SHP77 (cell line): ENCODE results near the gene SUN2.

Experiments used
- DNase-seq, 2 experiments: peaks; one replicate each; lab custom pipeline; 2025; lab: John Stamatoyannopoulos, UW

SUN2 gene

DNA sequence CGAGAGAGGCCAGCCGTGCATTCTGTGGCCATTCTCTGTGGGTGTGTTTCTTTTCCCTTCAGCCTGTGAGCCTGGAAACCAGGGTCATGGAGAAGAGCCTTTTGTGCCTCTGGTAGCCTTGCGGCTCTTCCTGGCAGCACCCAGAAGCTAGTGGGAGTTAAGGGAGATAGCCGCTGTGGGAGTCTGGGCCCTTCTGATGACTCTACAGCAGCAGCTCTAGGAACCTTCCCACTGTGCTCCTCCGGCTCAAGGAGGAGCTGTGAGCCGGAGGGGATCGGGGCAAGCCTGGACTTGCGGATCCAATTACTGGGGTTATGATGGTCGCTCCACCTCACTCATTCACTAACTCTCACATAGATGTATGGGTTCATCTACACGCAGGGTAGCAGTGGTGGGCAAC is 39.5 kb downstream of the SUN2 start:
- no peak for DNase-seq

- no peak for DNase-seq
These were observed 39.9 kb downstream of the SUN2 start for GRCh38 chr22:38715852-38716251.

- DNase-seq = no peak
These were observed 40.5 kb downstream of the SUN2 start for GRCh38 chr22:38715176-38715764.

GRCh38 chr22:38713921-38714320 is 41.9 kb downstream of the SUN2 start:
- no peak for DNase-seq

- DNase-seq = no peak
These were observed 43.2 kb downstream of the SUN2 start for GRCh38 chr22:38712486-38713207.

DNA sequence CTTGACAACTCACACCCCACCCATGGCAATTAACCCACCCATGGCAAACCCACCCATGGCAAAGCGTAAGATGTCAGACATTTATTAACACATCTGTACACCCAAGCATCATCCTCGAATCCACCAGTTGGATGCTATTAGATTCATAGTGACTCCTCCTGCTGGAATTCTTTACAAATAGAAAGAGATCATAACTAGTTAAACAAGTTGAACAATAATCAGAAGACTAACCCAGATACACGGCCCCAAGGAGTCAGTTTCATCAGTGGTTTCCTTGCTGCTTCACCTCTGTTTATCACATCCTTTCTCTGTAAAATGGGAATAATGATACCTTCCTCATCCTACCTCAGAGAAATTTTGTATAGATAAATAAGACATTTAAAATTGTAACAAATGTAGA is 44.9 kb downstream of the SUN2 start:
- DNase-seq = no peak

DNA sequence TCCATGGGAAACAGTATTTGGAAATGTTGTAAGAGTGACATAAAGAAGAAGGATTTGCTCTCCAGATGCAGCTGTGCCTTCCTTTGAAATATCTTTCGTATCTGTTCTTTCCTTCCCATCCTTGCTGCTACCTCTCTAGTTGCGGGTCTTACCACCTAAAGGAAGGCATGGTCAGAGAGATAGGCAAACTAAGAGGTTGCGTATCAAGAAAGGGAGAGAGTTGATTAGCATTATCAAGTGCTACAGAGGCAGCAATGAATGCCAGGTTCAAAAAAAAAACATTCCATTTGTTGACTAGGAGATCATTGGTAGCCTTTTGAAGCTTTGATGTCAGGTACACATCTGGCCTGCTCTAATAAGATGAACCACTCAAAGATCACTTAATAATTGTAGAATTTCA is 45.4 kb downstream of the SUN2 start:
- DNase-seq = no peak

DNA sequence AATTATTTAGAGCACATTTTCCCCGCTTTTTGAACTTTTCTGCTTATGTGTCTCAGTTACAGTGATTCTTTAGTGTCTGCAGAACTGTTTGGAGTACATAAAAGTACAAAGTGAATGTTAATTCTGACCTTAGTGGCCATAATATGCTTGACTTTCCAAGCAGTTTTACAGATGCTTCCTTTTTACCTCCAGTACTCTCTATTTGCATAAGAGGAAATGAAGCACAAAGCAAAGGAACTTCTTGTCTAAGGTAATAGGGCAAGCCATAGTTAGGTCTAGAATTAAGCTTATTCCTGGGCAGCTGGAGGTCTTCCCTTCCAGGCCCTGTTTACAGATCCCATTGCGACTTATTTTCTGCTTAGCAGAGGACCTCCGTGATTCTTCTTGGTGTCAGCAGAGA is 46.5 kb downstream of the SUN2 start:
- DNase-seq = no peak

DNA sequence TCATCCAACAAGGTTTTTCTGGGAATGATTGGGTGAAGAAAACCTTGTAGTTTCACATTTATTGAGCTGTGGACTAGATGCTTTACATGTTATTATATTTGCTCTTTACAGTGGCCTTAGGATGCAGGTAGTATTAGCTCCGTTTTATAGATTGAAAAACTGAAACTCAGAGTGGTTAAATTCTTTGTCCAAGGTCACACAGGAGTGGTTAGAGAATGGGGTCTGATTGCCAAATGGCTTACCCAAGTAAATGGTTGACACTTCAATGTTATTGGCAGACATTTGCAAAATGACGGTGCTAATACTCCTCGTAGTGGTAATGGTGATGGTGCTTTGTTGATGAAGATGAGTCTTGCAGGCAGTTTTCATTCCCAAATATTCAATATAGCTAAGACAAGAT is 47.8 kb downstream of the SUN2 start:
- DNase-seq = no peak

DNA sequence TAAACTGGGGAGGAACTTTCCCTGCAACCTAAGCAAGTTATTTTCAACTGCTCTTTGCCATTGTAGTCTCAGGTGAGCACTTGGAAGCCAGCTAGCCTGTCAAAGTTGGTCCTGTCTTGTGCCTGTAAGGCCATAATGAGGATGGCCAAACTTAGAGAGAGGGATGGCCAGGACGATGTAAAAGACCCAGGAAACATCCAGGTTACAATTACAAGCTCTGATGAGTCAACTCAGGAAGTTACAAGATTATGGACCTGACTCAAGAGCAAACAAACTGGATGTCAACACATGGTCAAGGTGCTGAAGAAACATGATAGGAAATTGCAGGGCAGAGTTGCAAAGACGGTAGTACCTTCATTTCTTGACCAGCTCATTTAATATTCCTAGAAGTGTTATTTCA is 48.5 kb downstream of the SUN2 start:
- DNase-seq = no peak

DNA sequence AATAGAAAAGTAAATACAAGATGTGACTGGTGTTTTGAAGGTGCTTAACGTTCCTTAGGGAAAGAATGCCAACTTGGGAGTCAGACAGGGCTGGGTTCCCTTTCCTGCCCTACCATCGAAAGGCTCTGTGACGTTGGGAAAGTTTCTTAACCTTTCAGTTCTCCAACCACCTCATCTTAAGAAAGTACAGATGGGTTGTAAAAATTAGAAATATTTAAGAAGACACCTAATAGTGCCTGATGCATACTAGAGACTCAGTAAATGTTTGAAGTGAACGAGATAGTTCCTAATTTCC is 49.0 kb downstream of the SUN2 start:
- DNase-seq = no peak

GRCh38 chr22:38706101-38706900 is 49.5 kb downstream of the SUN2 start:
- no peak for DNase-seq

DNA sequence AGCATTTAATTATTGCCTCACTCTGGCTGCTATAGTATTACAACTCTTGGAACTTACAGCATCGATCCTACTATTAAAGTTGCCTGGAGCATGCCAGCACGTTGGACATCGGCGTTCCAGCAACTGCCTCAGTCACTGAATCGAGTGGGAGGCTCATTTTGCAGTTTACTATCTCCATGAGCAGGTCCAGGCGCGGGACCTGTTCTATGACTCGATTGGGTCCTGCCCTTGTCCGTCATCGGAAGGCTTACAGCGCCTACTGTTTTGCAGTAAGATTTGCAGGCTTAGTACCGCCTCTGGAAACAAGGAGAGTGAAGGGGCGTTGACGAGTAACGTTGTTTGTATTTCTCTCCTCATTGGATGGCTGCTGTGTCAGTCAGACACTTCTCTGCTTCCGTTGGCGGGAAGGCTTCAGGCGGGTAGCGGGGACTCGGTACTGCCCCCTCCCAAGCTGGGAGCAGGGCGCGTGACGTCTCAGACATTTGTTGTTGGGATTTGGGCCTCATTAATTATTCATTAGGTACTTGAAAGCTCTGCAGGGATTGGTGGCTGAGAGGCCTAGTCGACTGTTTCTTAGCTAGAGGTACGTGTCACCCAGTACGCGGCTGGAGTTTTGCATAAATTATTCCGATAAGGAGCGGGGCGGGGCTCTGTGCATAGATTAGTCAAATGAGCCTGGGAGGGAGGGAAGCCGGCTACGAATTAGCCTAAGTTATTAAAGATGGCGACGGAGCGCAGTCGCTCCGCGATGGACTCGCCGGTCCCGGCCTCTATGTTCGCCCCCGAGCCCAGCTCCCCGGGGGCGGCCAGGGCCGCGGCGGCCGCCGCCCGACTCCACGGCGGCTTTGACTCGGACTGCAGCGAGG is 50.3 kb downstream of the SUN2 start, which contains the start of gene GTPBP1:
TSS of gene GTPBP1 (plus strand) at position 710 of the 866 bp plus-strand sequence. CDS start at position 722, 12 bp downstream.
- DNase-seq = peak; percentile 100

DNA sequence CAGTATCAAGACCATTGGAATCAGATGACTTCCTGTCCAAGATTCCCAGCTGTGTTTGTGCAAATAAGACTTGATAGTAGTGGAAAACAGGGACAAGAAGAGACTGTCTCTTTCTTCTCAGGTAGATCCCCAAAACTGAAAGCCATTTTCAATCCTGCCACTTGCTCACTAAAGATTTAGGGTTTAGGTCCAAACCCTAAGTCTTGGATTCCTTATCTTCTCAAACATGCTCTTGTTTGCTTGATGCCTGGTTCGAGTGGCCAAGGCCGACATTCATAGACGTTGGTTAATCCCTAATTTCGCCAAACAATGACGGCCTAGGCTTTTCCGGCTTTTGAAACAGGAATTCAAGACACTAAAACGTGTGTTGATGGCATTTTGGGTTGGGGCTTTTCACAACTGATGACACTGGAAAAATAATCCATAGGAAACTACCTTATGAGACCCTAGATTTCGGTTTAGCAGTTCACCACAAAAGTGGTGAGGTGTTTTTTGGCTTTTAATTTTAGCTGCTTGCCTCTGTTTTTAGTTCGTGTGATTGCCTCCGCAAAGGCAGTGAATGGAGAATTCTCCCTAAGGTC is 51.1 kb downstream of the SUN2 start:
- peak in 1 of 2 experiments; percentile 11 for DNase-seq

DNA sequence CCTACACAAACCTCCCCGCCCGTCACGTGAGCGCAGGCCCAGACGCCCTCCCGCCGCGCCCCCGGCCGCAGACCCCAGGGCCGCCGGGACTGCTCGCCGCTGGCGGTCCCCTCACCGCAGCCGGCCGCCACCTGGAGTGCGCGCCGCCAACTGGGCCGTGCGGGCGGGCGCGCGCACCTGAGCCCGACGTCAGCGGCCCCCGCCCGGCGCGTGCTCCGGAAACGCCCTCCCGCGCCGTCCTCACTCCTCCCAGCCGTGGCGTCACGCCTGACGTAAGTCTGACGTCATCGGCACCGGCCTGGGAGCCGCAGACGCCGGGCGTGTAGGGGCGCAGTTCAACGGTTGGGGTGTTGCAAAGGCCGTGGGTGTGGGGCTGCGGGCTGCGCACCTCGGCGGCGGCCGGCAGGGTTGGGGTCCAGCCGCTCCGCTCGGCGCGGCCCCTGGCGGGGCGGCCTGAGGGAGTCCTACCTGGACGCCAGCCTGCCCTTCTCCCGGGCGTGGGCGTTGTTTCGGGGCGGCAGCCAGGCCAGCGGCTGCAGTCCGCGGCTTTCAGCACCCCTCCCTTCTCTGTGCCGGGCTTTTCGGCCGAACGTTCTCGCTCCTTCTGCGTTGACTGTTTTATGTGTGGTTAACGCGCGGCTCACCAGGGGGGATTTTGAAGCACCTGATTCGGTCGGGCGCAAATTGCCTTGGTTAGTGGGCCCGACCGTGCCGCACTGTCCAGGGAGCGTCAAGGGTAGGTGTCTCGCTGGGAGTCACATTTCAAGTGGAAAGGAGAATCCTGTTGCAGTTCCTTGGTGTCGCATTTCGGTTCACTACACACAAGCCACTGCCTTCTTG is 54.8 kb downstream of the SUN2 start, which contains the start of gene JOSD1:
TSS of gene JOSD1 (minus strand) at position 155 of the 840 bp plus-strand sequence. CDS start 956 bp downstream, outside the sequence.
- DNase-seq = peak; percentile 80 to 86

- DNase-seq = peak in 1 of 2 experiments; percentile 62
These were observed 55.5 kb downstream of the SUN2 start for GRCh38 chr22:38700270-38700788.

DNA sequence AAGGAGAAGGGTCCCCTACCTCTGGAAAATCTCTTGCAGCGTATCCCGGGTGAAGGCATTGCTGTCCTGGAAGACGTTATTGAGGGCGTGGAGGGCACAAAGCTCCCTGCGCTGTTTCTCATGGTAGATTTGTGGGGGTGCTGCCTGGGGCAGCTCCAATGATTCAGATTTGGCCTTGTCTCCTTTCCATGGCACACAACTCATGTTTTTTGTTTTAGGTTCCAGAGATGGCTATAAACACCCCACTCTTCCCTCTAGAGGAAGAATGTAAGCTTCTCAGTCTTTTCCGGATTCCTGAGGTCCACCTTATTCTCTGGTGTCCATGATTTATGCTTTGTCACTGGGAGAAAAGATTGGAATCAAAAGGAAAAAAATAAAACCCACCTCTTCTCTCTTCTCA is 56.0 kb downstream of the SUN2 start:
- no peak for DNase-seq

DNA sequence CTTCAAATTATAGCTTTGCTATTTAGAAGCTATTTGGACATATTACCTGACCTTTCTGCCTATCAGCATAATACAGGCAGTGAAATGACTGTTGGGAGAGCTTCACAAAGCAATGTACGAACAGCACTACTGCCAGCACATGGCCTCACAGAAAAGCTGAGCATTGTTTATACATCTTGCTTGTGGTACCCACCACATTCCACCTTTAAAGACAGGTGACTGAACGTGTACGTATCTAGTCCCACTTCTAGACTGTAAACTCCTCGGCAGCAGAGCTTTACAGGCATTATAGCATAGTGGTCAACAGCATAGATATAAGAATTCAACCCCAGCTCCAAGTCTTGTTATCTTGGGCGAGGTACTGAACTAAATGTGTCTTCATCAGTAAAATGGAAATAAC is 56.7 kb downstream of the SUN2 start:
- no peak for DNase-seq

DNA sequence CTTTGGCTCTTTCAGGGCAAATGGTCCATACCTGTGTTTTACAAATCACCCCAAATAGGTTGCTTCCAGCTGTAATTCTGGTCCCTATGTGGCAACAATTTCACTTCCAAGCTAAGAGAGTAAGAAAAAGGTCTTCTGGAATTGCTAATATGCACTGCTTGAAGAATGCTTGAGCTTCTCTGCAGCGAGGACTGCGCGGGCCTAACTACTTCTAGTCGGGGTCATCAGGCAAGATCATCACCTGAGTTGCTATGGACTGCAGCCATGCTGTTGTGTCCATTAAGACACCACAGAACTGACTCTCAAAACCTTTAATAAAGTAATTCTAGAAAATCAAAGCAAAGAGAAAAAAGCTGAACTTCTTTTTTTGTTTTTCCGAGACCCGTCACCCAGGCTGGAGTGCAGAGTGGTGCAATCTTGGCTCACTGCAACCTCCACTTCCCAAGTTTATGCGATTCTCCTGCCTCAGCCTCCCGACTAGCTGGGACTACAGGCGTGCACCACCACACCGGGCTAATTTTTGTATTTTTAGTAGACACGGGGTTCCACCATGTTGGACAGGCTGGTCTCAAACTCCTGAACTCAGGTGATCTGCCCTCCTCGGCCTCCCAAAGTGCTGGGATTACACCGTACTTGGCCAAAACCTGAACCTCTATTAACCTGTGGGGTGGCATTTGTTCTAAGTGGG is 57.2 kb downstream of the SUN2 start:
- DNase-seq = no peak
